GM18499 (cell line): ENCODE measurements around the gene SIRT2.
"Not testable (repeated sequence)": the region's sequence is repeated elsewhere in the genome, so short reads cannot be mapped to it uniquely, and the experiment has no call there.

Experiments
- ATAC-seq: cut with Tn5 transposase; IDR thresholded peaks from one replicate; pipeline ENCODE4 v1.9.1; 2021; ENCODE audit warnings: moderate number of reproducible peaks; ENCODE audit not compliant: insufficient read depth, unreplicated experiment

Gene SIRT2

DNA sequence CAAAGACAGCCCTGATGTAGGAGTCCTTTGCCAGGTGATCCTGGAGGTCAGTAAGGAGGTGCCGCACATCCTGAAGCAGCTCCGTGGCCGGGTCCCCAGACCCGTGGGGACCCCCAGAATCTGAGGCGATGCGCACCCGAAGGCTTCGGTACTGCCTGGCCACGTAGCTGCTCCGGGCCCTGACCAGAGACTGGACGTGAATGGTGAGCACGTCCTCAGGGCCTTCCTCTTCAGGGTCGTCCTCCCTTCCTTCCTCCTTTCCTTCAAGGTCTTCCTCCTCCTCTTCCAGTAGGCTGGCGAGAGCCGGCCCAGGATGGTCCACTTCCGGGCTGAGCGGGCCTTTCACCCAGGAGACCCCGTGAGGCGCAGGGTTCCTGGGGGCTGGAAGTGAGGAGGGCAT is 28.8 kb downstream of the SIRT2 start:
- ATAC-seq: no peak

- no peak for ATAC-seq
Measured at GRCh38 chr19:38869836-38870607, 29.4 kb downstream of the SIRT2 start.

- no peak for ATAC-seq
Measured at GRCh38 chr19:38869160-38869835, 30.1 kb downstream of the SIRT2 start.

GRCh38 chr19:38868551-38868950 is 30.9 kb downstream of the SIRT2 start:
- no peak for ATAC-seq

- no peak for ATAC-seq
Measured at GRCh38 chr19:38867171-38867780, 32.1 kb downstream of the SIRT2 start.

DNA sequence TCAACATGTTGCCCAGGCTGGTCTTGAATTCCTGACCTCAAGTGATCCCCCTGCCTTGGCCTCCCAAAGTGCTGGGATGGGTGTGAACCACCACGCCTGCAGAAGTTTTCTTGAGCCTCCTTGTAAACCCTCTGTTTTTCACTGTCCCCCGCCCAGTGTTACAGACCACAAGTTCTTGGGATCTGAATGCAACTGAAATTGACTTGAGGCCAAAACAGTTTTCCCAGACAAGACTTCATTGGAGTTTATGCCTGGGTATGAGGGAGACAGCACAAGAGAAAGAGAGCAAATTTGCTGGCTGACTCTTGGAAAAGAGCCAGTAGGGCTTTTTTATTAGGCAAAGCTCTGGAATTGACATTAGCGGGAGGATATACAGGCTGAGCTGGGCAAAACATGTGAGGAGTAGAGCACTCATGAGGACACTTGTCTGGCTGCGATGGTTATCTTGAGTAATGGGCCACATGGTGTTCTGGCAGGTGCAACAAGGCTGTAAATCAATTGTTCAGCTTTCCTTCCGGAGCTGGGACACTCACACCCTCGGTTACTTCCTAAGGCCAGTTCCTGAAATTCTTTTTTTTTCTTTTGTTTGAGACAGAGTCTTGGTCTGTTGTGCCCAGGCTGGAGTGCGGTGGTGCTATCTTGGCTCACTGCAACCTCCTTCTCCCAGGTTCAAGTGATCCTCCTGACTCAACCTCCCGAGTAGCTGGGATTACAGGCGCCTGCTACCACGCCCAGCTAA is 36.9 kb downstream of the SIRT2 start:
- ATAC-seq: no peak

- no peak for ATAC-seq
Measured at GRCh38 chr19:38861368-38861767, 38.0 kb downstream of the SIRT2 start.

DNA sequence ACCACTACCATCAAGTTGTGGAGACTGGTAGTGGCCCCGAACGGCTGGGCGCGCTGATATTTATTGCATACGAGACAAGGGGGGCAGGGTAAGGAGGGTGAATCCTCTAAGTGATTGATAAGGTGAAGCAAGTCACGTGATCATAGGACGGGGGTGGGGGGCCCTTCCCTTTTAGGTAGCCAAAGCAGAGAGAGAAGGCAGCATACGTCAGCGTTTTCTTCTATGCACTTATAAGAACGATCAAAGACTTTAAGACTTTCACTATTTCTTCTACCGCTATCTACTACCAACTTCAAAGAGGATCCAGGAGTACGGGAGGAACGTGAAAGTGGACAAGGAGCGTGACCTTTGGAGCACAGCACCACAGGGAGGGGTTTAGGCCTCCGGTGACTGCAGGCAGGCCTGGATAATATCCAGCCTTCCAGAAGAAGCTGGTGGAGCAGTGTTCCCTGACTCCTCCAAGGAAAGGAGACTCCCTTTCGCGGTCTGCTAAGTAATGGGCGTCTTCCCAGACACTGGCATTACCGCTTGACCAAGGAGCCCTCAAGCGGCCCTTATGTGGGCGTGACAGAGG is 39.7 kb downstream of the SIRT2 start:
- ATAC-seq: not testable (repeated sequence)

GRCh38 chr19:38856813-38857212 is 42.6 kb downstream of the SIRT2 start:
- ATAC-seq: no peak

- not testable (repeated sequence) for ATAC-seq
Measured at GRCh38 chr19:38855751-38856150, 43.7 kb downstream of the SIRT2 start.

DNA sequence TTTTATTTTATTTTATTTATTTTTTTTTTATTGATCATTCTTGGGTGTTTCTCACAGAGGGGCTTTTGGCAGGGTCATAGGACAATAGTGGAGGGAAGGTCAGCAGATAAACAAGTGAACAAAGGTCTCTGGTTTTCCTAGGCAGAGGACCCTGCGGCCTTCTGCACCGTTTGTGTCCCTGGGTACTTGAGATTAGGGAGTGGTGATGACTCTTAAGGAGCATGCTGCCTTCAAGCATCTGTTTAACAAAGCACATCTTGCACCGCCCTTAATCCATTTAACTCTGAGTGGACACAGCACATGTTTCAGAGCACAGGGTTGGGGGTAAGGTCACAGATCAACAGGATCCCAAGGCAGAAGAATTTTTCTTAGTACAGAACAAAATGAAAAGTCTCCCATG is 44.5 kb downstream of the SIRT2 start:
- not testable (repeated sequence) for ATAC-seq

GRCh38 chr19:38853214-38853613 is 46.2 kb downstream of the SIRT2 start:
- ATAC-seq: no peak

- ATAC-seq: no peak
Measured at GRCh38 chr19:38852231-38853044, 47.0 kb downstream of the SIRT2 start.

GRCh38 chr19:38851622-38852230 is 47.7 kb downstream of the SIRT2 start:
- no peak for ATAC-seq

DNA sequence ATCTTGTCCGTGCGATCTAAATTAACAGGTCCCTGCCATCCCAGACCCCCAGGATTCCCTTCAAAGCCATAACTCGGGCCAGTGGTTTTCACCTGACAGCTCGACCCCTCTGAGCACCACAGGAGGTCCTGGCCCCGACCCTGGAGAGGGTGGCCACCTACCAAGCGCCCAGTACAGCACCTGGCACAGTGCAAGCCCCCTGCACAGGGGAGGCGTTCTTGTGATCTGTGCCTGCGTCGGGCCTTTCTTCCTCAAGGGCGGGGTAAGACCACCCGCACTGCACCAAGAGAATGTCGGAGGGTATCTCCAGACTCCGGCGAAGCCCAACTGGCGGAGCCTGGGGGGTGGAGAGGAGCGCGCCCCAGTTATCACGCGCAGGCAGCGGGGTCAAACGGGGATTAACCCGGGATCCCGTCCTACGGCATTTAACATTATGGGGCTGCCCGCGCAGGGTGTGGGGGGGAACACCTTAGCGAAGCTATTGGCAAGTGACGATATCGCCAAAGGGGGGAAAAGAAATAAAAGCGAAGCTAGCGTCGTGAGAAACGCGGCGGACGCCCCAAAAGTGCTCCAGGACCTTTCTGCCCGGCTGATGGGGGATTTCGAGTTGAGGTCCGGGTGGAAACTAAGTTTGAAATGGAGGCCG is 48.3 kb downstream of the SIRT2 start:
- no peak for ATAC-seq

- ATAC-seq: peak; percentile 63
Measured at GRCh38 chr19:38850436-38850975, 48.9 kb downstream of the SIRT2 start.

DNA sequence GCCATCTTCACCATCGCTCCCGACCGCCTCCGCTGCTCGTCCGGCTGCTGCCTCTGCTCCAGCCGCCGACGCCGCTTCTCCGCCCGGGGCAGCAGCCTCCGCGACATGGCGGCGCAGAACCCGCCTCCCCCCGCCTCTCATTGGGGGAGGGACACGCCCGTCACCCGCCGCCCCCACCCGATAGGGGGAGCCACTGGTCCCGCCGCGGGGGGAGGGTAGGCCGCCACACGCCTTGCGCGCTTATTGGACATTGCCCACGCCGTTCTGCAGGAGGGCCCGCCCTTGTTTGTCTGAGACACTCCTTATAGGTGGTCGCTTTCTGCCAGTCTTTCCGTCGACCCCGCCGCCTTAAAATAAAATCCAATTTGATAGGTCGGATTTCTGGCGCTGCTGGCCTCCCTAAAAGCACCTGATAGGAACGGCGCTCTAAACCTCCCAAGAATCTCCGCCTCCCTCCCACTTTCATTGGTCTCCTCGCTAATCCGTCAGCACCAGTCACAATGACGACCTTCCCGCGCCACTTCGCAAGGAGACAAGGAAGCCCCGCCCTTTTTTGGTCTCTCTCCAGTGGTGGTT is 49.5 kb downstream of the SIRT2 start, which contains the start of gene HNRNPL:
TSS of gene HNRNPL (minus strand) at position 127 of the 576 bp plus-strand sequence. CDS start at position 107, 20 bp downstream.
- peak; percentile 35 for ATAC-seq
